Measurements from ENCODE around the gene SART3. TPM values are rescaled to one million over a fixed set of nuclear protein-coding genes. Genes with fewer than 3 reads are reported as not detected.

SART3 gene
- total and polyA plus RNA-seq, 10 of the 15 experiments (the other 5 are each of a cell fraction or from before 2014, with no cell fraction given): 8.8 to 179 (median 54.9) TPM

DNA sequence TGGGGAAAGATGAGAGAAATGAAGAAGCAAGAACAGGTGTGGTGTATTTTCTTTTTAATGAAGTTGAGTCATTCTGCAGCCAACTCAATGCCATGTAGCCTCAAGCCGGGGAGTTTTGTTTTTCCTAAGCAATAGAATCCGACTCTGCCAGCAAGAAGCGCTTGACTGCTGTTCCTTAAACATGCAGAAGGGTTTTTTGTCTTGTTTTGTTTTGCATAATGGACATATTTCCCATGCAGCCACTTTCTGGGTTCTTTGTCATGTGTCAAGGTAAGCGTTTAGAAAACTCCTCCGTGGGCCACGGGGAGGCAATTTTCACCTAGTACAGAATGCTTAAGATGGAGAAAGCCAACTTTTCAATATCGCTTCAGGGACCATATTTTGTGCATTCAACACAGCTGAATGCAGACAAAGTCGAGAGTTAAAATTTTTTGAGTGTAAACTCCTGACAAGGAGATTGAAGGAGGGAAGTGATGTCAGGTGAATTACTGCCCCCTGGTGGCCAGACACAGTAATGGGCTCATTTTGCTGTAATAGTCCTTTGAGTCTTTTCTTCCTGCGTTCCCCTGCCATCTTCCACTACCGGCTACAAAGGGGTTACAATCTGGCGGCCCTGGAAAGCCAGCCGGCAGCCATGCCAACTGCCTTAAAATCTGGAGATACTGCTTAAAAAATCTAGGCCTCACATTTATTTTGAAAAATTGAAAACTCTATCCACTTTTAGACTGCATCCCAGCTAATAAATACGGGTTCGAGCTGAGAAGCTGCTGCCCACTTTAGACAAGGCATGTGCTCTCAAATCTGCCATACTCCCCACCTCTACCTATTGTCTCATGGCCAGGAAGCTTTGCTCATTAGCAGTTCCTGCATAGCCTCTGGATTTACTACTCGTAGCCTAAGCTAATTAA lies 49.1 kb downstream of the SART3 start (continued):
- TF ChIP-seq, protein P1, sequence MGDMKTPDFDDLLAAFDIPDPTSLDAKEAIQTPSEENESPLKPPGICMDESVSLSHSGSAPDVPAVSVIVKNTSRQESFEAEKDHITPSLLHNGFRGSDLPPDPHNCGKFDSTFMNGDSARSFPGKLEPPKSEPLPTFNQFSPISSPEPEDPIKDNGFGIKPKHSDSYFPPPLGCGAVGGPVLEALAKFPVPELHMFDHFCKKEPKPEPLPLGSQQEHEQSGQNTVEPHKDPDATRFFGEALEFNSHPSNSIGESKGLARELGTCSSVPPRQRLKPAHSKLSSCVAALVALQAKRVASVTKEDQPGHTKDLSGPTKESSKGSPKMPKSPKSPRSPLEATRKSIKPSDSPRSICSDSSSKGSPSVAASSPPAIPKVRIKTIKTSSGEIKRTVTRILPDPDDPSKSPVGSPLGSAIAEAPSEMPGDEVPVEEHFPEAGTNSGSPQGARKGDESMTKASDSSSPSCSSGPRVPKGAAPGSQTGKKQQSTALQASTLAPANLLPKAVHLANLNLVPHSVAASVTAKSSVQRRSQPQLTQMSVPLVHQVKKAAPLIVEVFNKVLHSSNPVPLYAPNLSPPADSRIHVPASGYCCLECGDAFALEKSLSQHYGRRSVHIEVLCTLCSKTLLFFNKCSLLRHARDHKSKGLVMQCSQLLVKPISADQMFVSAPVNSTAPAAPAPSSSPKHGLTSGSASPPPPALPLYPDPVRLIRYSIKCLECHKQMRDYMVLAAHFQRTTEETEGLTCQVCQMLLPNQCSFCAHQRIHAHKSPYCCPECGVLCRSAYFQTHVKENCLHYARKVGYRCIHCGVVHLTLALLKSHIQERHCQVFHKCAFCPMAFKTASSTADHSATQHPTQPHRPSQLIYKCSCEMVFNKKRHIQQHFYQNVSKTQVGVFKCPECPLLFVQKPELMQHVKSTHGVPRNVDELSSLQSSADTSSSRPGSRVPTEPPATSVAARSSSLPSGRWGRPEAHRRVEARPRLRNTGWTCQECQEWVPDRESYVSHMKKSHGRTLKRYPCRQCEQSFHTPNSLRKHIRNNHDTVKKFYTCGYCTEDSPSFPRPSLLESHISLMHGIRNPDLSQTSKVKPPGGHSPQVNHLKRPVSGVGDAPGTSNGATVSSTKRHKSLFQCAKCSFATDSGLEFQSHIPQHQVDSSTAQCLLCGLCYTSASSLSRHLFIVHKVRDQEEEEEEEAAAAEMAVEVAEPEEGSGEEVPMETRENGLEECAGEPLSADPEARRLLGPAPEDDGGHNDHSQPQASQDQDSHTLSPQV (IDR thresholded peaks at IDR 0.05): no peak

GRCh38 chr12:108510836-108511235 lies 50.1 kb downstream of the SART3 start:
- Histone ChIP-seq H3K27me3 (replicated peaks in 1 of 2; ENCODE audit: control insufficient read depth in 2 of 2, insufficient read depth in 2 of 2, low read length in 1 of 2) (no peaks in the 10 kb centered on the region), H3K27ac (ENCODE audit: control insufficient read depth, insufficient read depth) (no peak overlapping the region; the same call in 1 of the 2 replicates), H3K36me3 (ENCODE audit: control insufficient read depth in 2 of 2, insufficient read depth in 2 of 2, low read length in 1 of 2) (no peaks in the 10 kb centered on the region), H3K4me2 (ENCODE audit: control insufficient read depth, insufficient read depth) (peak overlapping the region; percentile 87), H4K20me1 (ENCODE audit: control insufficient read depth, insufficient read depth) (no peaks in the 10 kb centered on the region), H3K9ac (ENCODE audit: control insufficient read depth, insufficient read depth, low read length) (no peak overlapping the region), H3K4me3 (peak overlapping the region; percentile 31; the same call in 1 of the 2 replicates), H2AFZ (ENCODE audit: control insufficient read depth, low read depth, low read length) (no peak overlapping the region), H3K79me2 (ENCODE audit: control insufficient read depth, insufficient read depth, low read length) (peaks cover 7% of the 10 kb centered on the region), H3K4me1 (ENCODE audit: control insufficient read depth, insufficient read depth, low read length) (peaks cover 20% of the 10 kb centered on the region), H3K9me3 (replicated peaks; ENCODE audit: control insufficient read depth, insufficient read depth, low read length) (no peaks in the 10 kb centered on the region)
- in situ Hi-C loops (cut with MboI) (loop anchor here (25.0 kb wide), 1 partner anchor 824 kb away; the partner anchor contains the start of gene PWP1), intact Hi-C loops (cut with micrococcal nuclease; ENCODE audit: unreplicated experiment) (loop anchor here (1.0 to 10.0 kb wide), 5 partner anchors 54 to 594 kb away; no protein-coding TSS in a partner anchor)
- ChIA-PET POLR2A (interaction anchor here (0.7 kb wide), 1 partner anchor 409 kb away, joined by 3 read pairs; no protein-coding TSS in a partner anchor), RAD21 (ENCODE audit: unreplicated experiment) (interaction anchor here (0.7 kb wide), 3 partner anchors 54 to 592 kb away, joined by 3 to 6 read pairs (median 3); no protein-coding TSS in a partner anchor), SMC1A (ENCODE audit: uncharacterized antibody, unreplicated experiment) (no interaction called here), CTCF (interaction anchor here (0.7 to 3.0 kb wide), 5 partner anchors 11 to 521 kb away, joined by 3 to 17 read pairs (median 3); no protein-coding TSS in a partner anchor)
- 7% methylated on average over 2 of the region's 2 CpGs for WGBS (ENCODE audit: insufficient coverage, insufficient replicate concordance, low lambda C conversion rate, missing lambda C conversion rate)
- TF ChIP-seq POLR2AphosphoS5 (IDR thresholded peaks at IDR 0.05; ENCODE audit: low read length): no peak
- peak; percentile 62; the same call in 1 of the 2 replicates for TF ChIP-seq SPI1 (IDR thresholded peaks at IDR 0.05; ENCODE audit: borderline replicate concordance, insufficient read depth, low read depth, low read length)
- DNase-seq (ENCODE audit: low read depth, low spot score): no peak
- ATAC-seq: no peak
- no TSS peak for BruUV-seq (replicated peaks)
- no peak for FAIRE-seq

Measured in GM12878 (cell line).